T47D (cell line): ENCODE data around the gene FBL.
A peak's percentile ranks its signal among the peaks of the same experiment; 100 is the strongest.

Experiments
- DNase-seq, 2 experiments: peaks; one replicate each; pipeline versions ENCODE4 v3.0.0 to v3.0.0-alpha.2; 2011 to 2012; ENCODE audit warnings: low read depth in 1 of 2, low spot score in 1 of 2
- JUND ChIP-seq: IDR thresholded peaks from 2 replicates; pipeline ENCODE4 v1.6.1; 2012; ENCODE audit warnings: low read depth
- in situ Hi-C: cut with HindIII; loops from 2 replicates; pipeline ENCODE4 v1.10.0; 2016; ENCODE audit warnings: low sequenced_read_pairs, low pct_unique_long_range_greater_than_20kb

The FBL gene

GRCh38 chr19:39797083-39797482 is 49.1 kb downstream of the FBL start:
- TF ChIP-seq JUND, result no peak
- no peak for DNase-seq
- in situ Hi-C loops, result no loop called here

GRCh38 chr19:39796000-39796498 is 50.1 kb downstream of the FBL start:
- in situ Hi-C loops, result no loop called here
- no peak for TF ChIP-seq JUND

GRCh38 chr19:39795001-39795400 is 51.2 kb downstream of the FBL start:
- in situ Hi-C loops, result no loop called here
- no peak for TF ChIP-seq JUND
- no peak for DNase-seq

More at GRCh38 chr19:39796000-39796498, 50.1 kb downstream of the FBL start:
- DNase-seq, result no peak

GRCh38 chr19:39792999-39793546 is 53.1 kb downstream of the FBL start:
- in situ Hi-C loops, result no loop called here
- TF ChIP-seq JUND, result no peak
- DNase-seq, result peak; percentile 50 to 74

- no peak for TF ChIP-seq JUND
- DNase-seq, result no peak
- in situ Hi-C loops, result no loop called here
Observed at GRCh38 chr19:39788244-39788643, 57.9 kb downstream of the FBL start.
